A549 (cell line): Measurements from ENCODE around the gene MB21D2. TPM values are rescaled to one million over a fixed set of nuclear protein-coding genes. Genes with fewer than 3 reads are reported as not detected.

Experiments
- ATAC-seq, 2 experiments: fragments of 200-7000 bp in 1 of 2; fragments of >200 bp in 1 of 2; cut with Nextera tagmentation in 1 of 2; cut with Tn5 transposase in 1 of 2; 3 replicates each; pipeline versions ENCODE4 v1.8.0 to v1.9.1; 2018 to 2020; ENCODE audit warnings: mild to moderate bottlenecking in 1 of 2, moderate library complexity in 1 of 2
- CTCF ChIA-PET: fragments of 300-600 bp; sonication (Branson Sonifier 250); formaldehyde crosslinking; extraction: SDS; loops from one replicate; lab custom pipeline; 2021; ENCODE audit warnings: antibody characterized with exemption, inconsistent platforms; lab: Yijun Ruan, JAX
- POLR2A ChIA-PET: fragments of 350-600 bp; formaldehyde crosslinking; extraction: SDS; loops from one replicate; lab custom pipeline; 2021; ENCODE audit warnings: antibody characterized with exemption, inconsistent platforms; lab: Yijun Ruan, JAX
- DNase-seq, 2 experiments: peaks; one replicate each; pipeline versions ENCODE4 v3.0.0 to v3.0.0-alpha.2; 2011 to 2016; ENCODE audit warnings: low read depth in 1 of 2, low spot score in 1 of 2
- FAIRE-seq: peaks from 2 replicates; lab custom pipeline; 2011; peaks lifted over from hg19 to GRCh38; lab: Jason Lieb, UNC
- H3K27ac ChIP-seq, 2 experiments: fragments of >200 bp; sonication (Bioruptor Twin); formaldehyde crosslinking; 3 replicates each; pipeline ENCODE4 v1.5.1; 2016 to 2017
- H3K4me1 ChIP-seq: fragments of >200 bp; sonication (Bioruptor Twin); formaldehyde crosslinking; 3 replicates; pipeline ENCODE4 v1.6.1; 2016
- H3K4me2 ChIP-seq: fragments of >200 bp; sonication (Bioruptor Twin); formaldehyde crosslinking; 3 replicates; pipeline ENCODE4 v1.6.1; 2016
- H3K4me3 ChIP-seq: fragments of >200 bp; sonication (Bioruptor Twin); formaldehyde crosslinking; 3 replicates; pipeline ENCODE4 v1.5.1; 2016
- H3K9me3 ChIP-seq: fragments of >200 bp; sonication (Bioruptor Twin); formaldehyde crosslinking; 3 replicates; pipeline ENCODE4 v1.6.1; 2016
- BHLHE40 ChIP-seq: IDR thresholded peaks from 2 replicates; pipeline ENCODE4 v1.6.1; 2012; ENCODE audit warnings: low read depth, low read length, inconsistent platforms
- CBX8 ChIP-seq: fragments of 200-600 bp; sonication (generic); IDR thresholded peaks from 2 replicates; pipeline ENCODE4 v1.6.1; 2016
- CEBPB ChIP-seq, 2 experiments: fragments of >200 bp in 1 of 2; sonication (Bioruptor Twin) in 1 of 2; formaldehyde crosslinking in 1 of 2; IDR thresholded peaks; 2 replicates each; pipeline ENCODE4 v1.6.1; 2012 to 2016
- EHF ChIP-seq: fragments of 250-450 bp; sonication (Bioruptor Pico); IDR thresholded peaks from 2 replicates; pipeline ENCODE4 v1.5.0; 2020; ENCODE audit warnings: mild to moderate bottlenecking
- EP300 ChIP-seq, 2 experiments: fragments of >200 bp; sonication (Bioruptor Twin); formaldehyde crosslinking; IDR thresholded peaks; 2 replicates in 1 of 2; 3 replicates in 1 of 2; pipeline ENCODE4 v1.6.1; 2016 to 2017
- ESRRA ChIP-seq: fragments of 150-350 bp; IDR thresholded peaks from 2 replicates; pipeline ENCODE4 v1.6.1; 2014; ENCODE audit warnings: mild to moderate bottlenecking, low read length, borderline replicate concordance
- HOXA7 ChIP-seq: fragments of 250-450 bp; sonication (Bioruptor Pico); IDR thresholded peaks from 2 replicates; pipeline ENCODE4 v1.5.0; 2020; ENCODE audit warnings: mild to moderate bottlenecking, moderate library complexity
- HOXB13 ChIP-seq: fragments of 250-450 bp; sonication (Bioruptor Pico); IDR thresholded peaks from 2 replicates; pipeline ENCODE4 v1.5.0; 2020; ENCODE audit warnings: low read depth, mild to moderate bottlenecking, moderate library complexity
- JUN ChIP-seq, 2 experiments: fragments of >200 bp; sonication (Bioruptor Twin); formaldehyde crosslinking; IDR thresholded peaks; 2 replicates in 1 of 2; 3 replicates in 1 of 2; pipeline ENCODE4 v1.6.1; 2016 to 2017
- KDM5A ChIP-seq: fragments of 200-600 bp; sonication (generic); IDR thresholded peaks from 2 replicates; pipeline ENCODE4 v1.6.1; 2016; ENCODE audit warnings: antibody characterized with exemption, mild to moderate bottlenecking
- MAX ChIP-seq: IDR thresholded peaks from 2 replicates; pipeline ENCODE4 v1.6.1; 2012
- MYC ChIP-seq: IDR thresholded peaks from 2 replicates; pipeline ENCODE4 v1.6.1; 2012; ENCODE audit warnings: mild to moderate bottlenecking, inconsistent platforms, low read length, improper control_type of control experiment, borderline replicate concordance
- NFE2L2 ChIP-seq: fragments of 150-350 bp; conservative IDR thresholded peaks from 2 replicates; pipeline ENCODE4 v1.6.1; 2014; ENCODE audit warnings: low read length
- NPAS2 ChIP-seq: fragments of 250-450 bp; sonication (Bioruptor Pico); IDR thresholded peaks from 2 replicates; pipeline ENCODE4 v1.8.0; 2022; ENCODE audit warnings: mild to moderate bottlenecking, moderate library complexity, borderline replicate concordance
- PBX3 ChIP-seq: IDR thresholded peaks from 2 replicates; pipeline ENCODE4 v1.6.1; 2012
- PHF8 ChIP-seq: fragments of 200-600 bp; sonication (generic); IDR thresholded peaks from 2 replicates; pipeline ENCODE4 v1.6.1; 2016; ENCODE audit warnings: low read depth, mild to moderate bottlenecking, antibody characterized with exemption, moderate library complexity, borderline replicate concordance
- POLR2AphosphoS2 ChIP-seq: conservative IDR thresholded peaks from 2 replicates; pipeline ENCODE4 v1.6.1; 2012; ENCODE audit warnings: low read length, improper control_type of control experiment, inconsistent platforms
- RARB ChIP-seq: fragments of 250-450 bp; sonication (Bioruptor Pico); IDR thresholded peaks from 2 replicates; pipeline ENCODE4 v1.8.0; 2021; ENCODE audit warnings: mild to moderate bottlenecking, moderate library complexity
- SREBF2 ChIP-seq: fragments of 450-650 bp; IDR thresholded peaks from 2 replicates; pipeline ENCODE4 v1.6.1; 2014; ENCODE audit warnings: mild to moderate bottlenecking, moderate library complexity
- USF2 ChIP-seq: fragments of 450-650 bp; IDR thresholded peaks from 2 replicates; pipeline ENCODE4 v1.6.1; 2014; ENCODE audit warnings: antibody characterized with exemption
- WGBS: methylation state at CpG from one replicate; pipeline ENCODE4 v1.1.6; 2017; ENCODE audit errors: missing lambda C conversion rate; 5-methylcytosine and 5-hydroxymethylcytosine counted together
- polyA plus RNA-seq, 4 experiments: library from polyadenylated mRNA; depleted of rRNA in 3 of 4; stranded (reverse); fragments of >200 nt; fragmentation: RNase III in 1 of 4; extraction: RNeasy Plus Mini Kit Qiagen cat#74134 plus additional on column Dnase treatment in 1 of 4; gene quantifications; 2 replicates in 3 of 4; 3 replicates in 1 of 4; pipeline ENCODE4 v1.2.3, GENCODE V29; 2011 to 2017
- TF ChIP-seq, protein P1 (sequence below): fragments of 150-350 bp; IDR thresholded peaks from 2 replicates; pipeline ENCODE4 v1.6.1; 2014; ENCODE audit warnings: low read depth, mild to moderate bottlenecking, low read length
- TF ChIP-seq, protein P2 (sequence below): IDR thresholded peaks from 2 replicates; pipeline ENCODE4 v1.6.1; 2012; ENCODE audit warnings: low read depth, borderline replicate concordance

Gene MB21D2
- polyA plus RNA-seq, 2 of the 4 experiments (the other 2 are of a cell fraction): 4.8 to 7.5 TPM

DNA sequence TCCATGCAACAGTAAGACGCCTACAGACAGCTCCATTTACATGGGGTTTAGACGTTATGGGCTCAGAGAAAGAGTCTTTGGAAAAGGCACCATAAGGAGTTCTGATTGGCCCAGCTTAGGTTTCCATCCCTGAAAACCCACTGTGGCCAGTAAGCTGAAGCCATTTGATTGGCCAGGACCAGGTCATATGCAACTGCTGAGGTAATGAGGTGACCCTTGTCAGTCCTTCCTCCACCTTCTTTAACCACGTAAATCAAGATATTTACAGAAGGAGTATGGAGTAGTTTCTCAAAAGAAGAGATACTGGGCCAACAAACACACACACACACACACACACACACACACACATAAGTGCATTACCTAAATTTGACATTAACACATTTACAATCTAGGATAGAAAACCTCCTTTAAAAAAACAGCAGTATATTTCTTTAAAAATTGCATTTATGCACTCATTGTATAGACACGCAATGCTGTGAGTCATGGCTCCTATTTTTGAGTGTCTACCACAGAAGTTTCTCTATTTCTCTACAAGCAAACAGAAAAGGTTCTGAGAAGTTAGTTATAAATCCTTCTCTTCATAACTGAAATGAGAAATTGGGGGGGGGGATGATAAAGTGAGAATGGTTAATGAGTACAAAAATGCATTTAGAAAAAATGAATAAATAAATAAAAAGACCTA is 16.3 kb upstream of the MB21D2 start (continued):
- TF ChIP-seq EP300 (IDR thresholded peaks at IDR 0.05) (no peak), RARB (CRISPR knock-in tag) (no peak), EHF (no peak), BHLHE40 (no peak), ESRRA (no peak), JUN (IDR thresholded peaks at IDR 0.05) (no peak), CBX8 (no peak)
- TF ChIP-seq, all 56 proteins: peak for 0

DNA sequence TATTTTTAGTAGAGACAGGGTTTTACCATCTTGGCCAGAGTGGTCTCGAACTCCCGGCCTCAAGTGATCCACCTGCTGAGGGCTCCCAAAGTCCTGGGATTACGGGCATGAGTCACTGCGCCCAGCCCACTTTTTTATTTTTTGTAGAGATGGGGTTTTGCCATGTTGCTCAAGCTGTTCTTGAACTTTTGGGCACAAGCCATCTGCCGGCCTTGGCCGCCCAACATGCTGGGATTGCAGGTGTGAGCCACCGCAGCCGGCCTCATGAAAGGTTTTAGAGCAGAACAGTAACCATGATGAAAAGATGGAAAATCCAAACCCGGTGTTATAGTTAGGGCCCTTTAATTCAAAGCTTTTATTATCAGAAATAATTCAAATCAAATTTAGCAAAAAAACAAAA is 15.6 kb upstream of the MB21D2 start:
- H3K9me3 ChIP-seq: no peaks in the 10 kb centered on the region
- H3K4me3 ChIP-seq: no peak overlapping the region
- H3K4me2 ChIP-seq: no peak overlapping the region
- ATAC-seq: no peak
- 94% methylated on average over 7 of the region's 9 CpGs for WGBS
- H3K27ac ChIP-seq: no peak overlapping the region
- H3K4me1 ChIP-seq: peaks cover 19% of the 10 kb centered on the region
- ChIA-PET POLR2A (no interaction called here), CTCF (interaction anchor here (1.0 to 1.2 kb wide), 3 partner anchors 55 to 117 kb away, joined by 3 read pairs; no protein-coding TSS in a partner anchor)
- no peak for FAIRE-seq
- DNase-seq: no peak
- TF ChIP-seq CEBPB (IDR thresholded peaks at IDR 0.05) (no peak), NFE2L2 (no peak), CBX8 (no peak)
- TF ChIP-seq, all 56 proteins: peak for 0

- TF ChIP-seq SREBF2 (no peak), NPAS2 (CRISPR knock-in tag) (no peak), BHLHE40 (no peak), MYC (no peak), HOXA7 (CRISPR knock-in tag) (no peak), HOXB13 (CRISPR knock-in tag) (no peak), KDM5A (no peak), USF2 (no peak), PHF8 (no peak)
- TF ChIP-seq, protein P1, sequence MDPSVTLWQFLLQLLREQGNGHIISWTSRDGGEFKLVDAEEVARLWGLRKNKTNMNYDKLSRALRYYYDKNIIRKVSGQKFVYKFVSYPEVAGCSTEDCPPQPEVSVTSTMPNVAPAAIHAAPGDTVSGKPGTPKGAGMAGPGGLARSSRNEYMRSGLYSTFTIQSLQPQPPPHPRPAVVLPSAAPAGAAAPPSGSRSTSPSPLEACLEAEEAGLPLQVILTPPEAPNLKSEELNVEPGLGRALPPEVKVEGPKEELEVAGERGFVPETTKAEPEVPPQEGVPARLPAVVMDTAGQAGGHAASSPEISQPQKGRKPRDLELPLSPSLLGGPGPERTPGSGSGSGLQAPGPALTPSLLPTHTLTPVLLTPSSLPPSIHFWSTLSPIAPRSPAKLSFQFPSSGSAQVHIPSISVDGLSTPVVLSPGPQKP: no peak
- TF ChIP-seq, protein P2, sequence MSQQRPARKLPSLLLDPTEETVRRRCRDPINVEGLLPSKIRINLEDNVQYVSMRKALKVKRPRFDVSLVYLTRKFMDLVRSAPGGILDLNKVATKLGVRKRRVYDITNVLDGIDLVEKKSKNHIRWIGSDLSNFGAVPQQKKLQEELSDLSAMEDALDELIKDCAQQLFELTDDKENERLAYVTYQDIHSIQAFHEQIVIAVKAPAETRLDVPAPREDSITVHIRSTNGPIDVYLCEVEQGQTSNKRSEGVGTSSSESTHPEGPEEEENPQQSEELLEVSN: no peak
- H3K27ac ChIP-seq: no peak overlapping the region
- ChIA-PET CTCF (interaction anchor here (0.7 kb wide), 1 partner anchor 115 kb away, joined by 3 read pairs; no protein-coding TSS in a partner anchor), POLR2A (no interaction called here)
- 88% methylated on average over 3 of the region's 3 CpGs for WGBS
- no peaks in the 10 kb centered on the region for H3K9me3 ChIP-seq
- H3K4me3 ChIP-seq: no peak overlapping the region
- no peak for DNase-seq
- H3K4me1 ChIP-seq: peaks cover 33% of the 10 kb centered on the region
- no peak overlapping the region for H3K4me2 ChIP-seq
- no peak for ATAC-seq
- no peak for FAIRE-seq
Measured at GRCh38 chr3:192931825-192932224, 14.2 kb upstream of the MB21D2 start.

GRCh38 chr3:192930577-192930976 is 12.9 kb upstream of the MB21D2 start:
- FAIRE-seq (no peak), ATAC-seq (no peak), DNase-seq (no peak)
- Histone ChIP-seq H3K4me3 (no peak overlapping the region), H3K4me1 (peaks cover 39% of the 10 kb centered on the region), H3K9me3 (no peaks in the 10 kb centered on the region), H3K4me2 (no peak overlapping the region), H3K27ac (no peak overlapping the region)
- WGBS: 89% methylated on average over 1 of the region's 1 CpG
- TF ChIP-seq POLR2AphosphoS2 (no peak), MAX (no peak), PBX3 (no peak), ESRRA (no peak)
- CTCF ChIA-PET: interaction anchor here (1.4 kb wide), 1 partner anchor 114 kb away, joined by 6 read pairs; no protein-coding TSS in a partner anchor
- POLR2A ChIA-PET: no interaction called here
